HL-60/S4 treated with phorbol 12-myristate 13-acetate at 8.2 ng/mL for 4 days and 3 days (cell line): ENCODE data around the gene RUNX3.

Source experiments
- in situ Hi-C: fragments of 300-500 bp; cut with MboI; formaldehyde crosslinking; loops from 2 replicates; pipeline ENCODE4 v1.15.0; 2022; ENCODE audit warnings: low sequenced_read_pairs

Gene RUNX3

GRCh38 chr1:24867084-24867870 lies 62.8 kb downstream of the RUNX3 start:
- in situ Hi-C loops: no loop called here

- in situ Hi-C loops: no loop called here
Observed at GRCh38 chr1:24866211-24867083, 63.6 kb downstream of the RUNX3 start.

DNA sequence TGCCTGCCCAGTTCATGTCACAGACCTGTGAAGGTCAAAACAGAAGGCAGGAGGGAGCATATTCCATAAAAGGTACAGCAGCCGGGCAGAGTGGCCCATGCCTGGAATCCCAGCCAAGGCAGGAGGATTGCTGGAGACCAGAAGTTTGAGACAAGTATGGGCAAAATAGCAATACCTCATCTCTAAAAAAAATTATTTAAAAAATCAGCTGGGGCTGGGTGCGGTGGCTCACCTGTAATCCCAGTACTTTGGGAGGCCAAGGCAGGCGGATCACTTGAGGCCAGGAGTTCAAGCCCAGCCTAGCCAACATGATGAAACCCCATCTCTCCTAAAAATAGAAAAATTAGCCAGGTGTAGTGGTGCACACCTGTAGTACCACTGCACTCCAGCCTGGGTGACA lies 64.5 kb downstream of the RUNX3 start:
- in situ Hi-C loops: no loop called here

DNA sequence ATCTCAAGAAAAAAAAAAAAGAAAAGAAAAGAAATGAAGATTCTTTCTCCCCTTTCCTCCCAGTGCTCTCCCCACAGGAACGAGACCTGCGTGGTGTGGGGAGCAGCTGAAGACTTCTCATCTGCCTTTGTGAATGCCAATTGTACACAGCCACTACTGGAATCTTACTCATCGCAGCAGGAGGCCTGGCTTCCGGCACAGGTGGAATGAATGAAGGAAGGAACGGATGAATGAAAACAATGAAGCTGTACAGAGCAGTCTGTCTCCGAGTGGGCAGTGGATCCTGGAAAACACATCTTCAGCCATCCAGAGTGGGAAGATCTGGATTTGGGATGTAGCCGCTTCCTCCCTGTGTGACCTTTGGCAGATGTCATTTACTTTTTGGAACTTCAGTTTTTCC lies 64.9 kb downstream of the RUNX3 start:
- in situ Hi-C loops: no loop called here

DNA sequence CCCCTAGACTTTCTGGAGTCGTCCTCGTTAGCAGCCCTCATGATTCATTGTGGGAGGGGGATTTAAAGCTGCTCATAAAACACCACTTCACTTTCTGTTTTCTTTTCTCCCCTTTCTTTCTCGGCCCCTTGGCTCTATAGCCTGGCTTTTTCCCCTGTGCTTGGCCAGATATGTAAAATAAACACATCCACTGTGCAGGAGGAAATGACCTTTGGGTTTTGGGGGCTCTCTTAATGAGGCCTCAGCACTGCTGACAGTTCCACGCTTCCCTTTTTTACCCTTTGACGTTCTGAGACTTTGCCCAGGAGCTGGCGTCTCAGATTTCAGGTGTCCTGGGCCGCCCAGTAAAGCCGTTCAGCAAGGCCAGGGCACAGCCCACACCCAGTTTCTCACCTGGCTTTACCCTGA lies 65.7 kb downstream of the RUNX3 start:
- in situ Hi-C loops: no loop called here

- in situ Hi-C loops: no loop called here
Observed at GRCh38 chr1:24862775-24863483, 67.1 kb downstream of the RUNX3 start.

- in situ Hi-C loops: no loop called here
Observed at GRCh38 chr1:24861821-24862727, 68.0 kb downstream of the RUNX3 start.

- in situ Hi-C loops: no loop called here
Observed at GRCh38 chr1:24860841-24861240, 69.2 kb downstream of the RUNX3 start.

GRCh38 chr1:24859063-24860010 lies 70.7 kb downstream of the RUNX3 start:
- in situ Hi-C loops: loop anchor here (10.0 kb wide), 1 partner anchor 345 kb away; no protein-coding TSS in a partner anchor

- in situ Hi-C loops: loop anchor here (10.0 kb wide), 1 partner anchor 347 kb away; no protein-coding TSS in a partner anchor
Observed at GRCh38 chr1:24858277-24858676, 71.8 kb downstream of the RUNX3 start.

GRCh38 chr1:24857507-24858133 lies 72.5 kb downstream of the RUNX3 start:
- in situ Hi-C loops: loop anchor here (10.0 kb wide), 1 partner anchor 347 kb away; no protein-coding TSS in a partner anchor

- in situ Hi-C loops: loop anchor here (10.0 kb wide), 1 partner anchor 348 kb away; no protein-coding TSS in a partner anchor
Observed at GRCh38 chr1:24856787-24857506, 73.1 kb downstream of the RUNX3 start.

DNA sequence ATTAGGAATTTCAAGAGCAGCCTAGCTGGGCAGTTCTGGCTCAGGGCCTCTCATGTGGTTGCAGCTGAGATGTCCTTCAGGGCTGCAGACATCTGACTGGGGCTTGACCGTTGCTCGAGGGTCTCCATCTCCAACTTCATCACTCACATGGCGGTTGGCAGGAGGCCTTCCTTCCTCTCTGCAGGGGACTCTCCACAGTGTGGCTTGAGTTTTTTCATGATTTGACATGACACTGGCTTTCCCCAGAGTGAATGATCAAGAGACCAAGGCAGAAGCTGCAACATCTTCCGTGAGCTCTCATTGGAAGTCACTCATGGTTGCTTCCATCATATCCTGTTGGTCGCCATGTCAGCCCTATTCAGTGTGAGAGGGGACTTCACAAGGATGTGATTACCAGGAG lies 74.6 kb downstream of the RUNX3 start:
- in situ Hi-C loops: loop anchor here (10.0 kb wide), 1 partner anchor 349 kb away; no protein-coding TSS in a partner anchor

DNA sequence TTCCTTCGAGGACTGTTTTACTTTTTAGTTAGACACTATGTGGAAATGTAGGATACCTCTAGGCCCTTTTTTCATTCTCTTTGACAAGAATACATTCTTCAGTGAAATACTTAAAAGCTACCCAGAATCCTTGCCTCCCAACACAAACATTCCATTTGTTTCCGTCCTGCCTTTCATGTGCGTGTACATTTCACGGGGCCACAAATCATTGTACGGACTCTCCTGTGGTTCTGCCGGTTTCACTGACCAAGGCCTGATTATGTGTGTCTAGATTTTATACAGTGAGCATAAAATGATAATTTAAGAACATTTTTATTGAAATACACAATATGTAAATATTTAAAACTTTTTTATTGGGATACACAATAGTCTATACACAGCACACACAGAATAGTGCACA lies 76.4 kb downstream of the RUNX3 start:
- in situ Hi-C loops: loop anchor here (10.0 kb wide), 1 partner anchor 351 kb away; no protein-coding TSS in a partner anchor

GRCh38 chr1:24850328-24850920 lies 79.7 kb downstream of the RUNX3 start:
- in situ Hi-C loops: loop anchor here (10.0 kb wide), 1 partner anchor 354 kb away; no protein-coding TSS in a partner anchor

DNA sequence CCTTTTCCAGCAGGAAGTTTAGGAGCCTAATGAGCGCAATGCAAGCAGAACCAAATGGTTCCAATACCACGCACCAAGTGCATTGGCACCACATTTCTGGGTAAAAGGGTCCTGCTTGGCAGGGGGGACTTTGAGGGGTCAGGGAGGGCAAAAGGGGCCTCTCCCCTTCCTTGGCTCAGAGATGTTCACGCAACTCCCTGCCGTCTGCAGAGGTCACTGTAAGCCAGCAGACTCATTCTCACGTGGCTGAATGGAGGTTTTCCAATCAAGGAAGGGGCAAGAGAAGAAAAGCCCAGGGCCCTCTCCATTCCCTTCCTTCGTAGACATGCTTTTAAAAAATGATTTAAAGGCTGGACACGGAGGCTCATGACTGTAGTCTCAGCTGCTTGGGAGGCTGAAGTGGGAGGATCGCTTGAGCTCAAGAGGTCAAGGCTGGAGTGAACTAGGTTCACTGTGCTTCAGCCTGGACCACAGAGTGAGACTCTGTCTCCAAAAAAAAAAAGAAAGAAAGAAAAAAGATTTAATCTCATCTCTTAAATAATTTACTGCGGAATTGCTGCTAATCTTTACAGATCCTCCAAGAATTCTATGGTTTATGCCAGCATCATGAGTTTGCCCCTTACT lies 80.3 kb downstream of the RUNX3 start:
- in situ Hi-C loops: loop anchor here (10.0 kb wide), 1 partner anchor 355 kb away; no protein-coding TSS in a partner anchor
